Measurements from ENCODE around the gene LMBRD1.
"Not testable (repeated sequence)": the region's sequence is repeated elsewhere in the genome, so short reads cannot be mapped to it uniquely, and the experiment has no call there.

LMBRD1 gene

DNA sequence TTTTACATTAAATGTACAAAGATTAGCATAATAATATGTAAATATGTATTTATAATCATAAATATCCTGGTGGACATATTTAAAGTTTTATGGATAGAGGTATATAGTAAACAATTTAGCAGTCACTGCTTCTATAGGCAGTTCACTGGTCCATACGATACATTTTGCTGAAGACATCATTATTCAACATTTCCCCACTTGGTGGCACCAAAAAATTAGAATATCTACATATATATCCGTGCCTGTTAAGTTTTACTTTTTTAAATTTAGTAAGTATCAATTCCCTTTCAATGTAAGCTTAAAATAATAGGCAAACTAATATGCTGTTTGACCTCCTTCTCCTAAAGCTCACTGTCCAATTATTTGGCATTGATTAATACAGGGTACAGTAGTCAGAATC is 64.2 kb downstream of the LMBRD1 start:
- DNase-seq (ENCODE audit: low read depth) = no peak

DNA sequence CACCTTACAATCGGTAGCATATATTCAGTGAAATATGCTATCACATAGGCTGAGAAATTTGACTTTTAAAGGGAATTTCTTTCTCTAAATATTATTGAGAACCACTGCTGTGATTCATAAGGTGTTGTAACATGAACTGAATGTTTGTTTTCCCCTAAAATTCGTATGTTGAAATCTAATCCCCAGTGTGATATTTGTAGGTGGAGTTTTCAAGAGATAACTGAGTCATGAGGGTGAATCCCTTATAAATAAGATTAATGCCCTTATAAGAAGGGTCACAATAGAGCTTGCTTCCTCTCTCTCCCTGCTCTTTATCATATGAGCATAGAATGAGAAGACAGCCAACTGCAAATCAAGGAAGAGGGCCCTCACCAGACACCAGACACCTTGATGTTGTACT is 64.8 kb downstream of the LMBRD1 start:
- DNase-seq (ENCODE audit: low read depth) = no peak

DNA sequence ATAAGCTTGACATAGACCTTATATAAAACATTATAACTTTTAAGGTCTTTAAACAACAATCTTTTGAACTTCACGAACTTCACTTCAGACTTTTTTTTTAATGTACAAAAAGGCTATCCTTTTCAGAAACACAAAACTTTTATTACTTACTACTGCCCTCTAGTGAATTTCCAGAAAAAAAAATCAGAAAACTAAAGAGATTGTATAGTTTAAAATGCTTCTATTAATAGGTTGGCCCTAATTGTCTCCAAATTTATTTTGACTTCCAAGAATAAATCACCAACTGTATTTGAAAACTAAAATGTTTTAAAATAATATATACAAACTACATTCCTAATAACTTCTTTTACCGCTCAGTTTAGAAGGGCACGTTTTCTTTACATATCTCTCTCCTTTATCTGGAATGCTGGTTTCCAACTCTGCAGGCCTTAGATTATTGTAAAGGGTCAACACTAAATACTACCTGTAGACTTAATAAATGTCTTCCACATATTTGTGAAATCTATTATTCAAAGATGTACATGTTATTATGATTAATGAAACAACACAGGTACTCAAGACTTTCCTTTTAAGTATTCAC is 66.8 kb downstream of the LMBRD1 start:
- no peak for DNase-seq (ENCODE audit: low read depth)

- no peak for DNase-seq (ENCODE audit: low read depth)
Measured at GRCh38 chr6:69722683-69723082, 74.1 kb downstream of the LMBRD1 start.

- no peak for DNase-seq (ENCODE audit: low read depth)
Measured at GRCh38 chr6:69719602-69720193, 77.1 kb downstream of the LMBRD1 start.

DNA sequence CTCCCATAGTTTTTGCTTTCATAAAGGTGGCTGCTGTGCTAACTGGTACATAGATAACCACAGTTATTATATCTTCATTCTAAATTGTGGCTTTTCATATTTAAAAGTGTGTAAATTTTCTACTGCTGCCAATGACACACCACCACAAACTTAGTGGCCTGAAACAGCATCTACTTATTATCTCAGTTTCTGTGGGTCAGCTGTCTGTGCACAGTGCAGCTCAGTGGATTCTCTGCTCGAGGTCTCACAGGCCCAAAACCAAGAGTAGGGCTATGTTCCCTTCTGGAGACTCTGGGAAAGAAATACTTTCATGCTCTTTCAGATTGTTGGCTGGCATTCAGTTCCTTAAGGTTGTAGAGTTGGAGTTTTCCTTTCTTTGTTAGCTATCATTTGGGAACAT is 90.1 kb downstream of the LMBRD1 start:
- DNase-seq (ENCODE audit: low read depth) = no peak

- no peak for DNase-seq (ENCODE audit: low read depth)
Measured at GRCh38 chr6:69705954-69706353, 90.9 kb downstream of the LMBRD1 start.

- DNase-seq (ENCODE audit: low read depth) = no peak
Measured at GRCh38 chr6:69704916-69705315, 91.9 kb downstream of the LMBRD1 start.

- DNase-seq (ENCODE audit: low read depth) = no peak
Measured at GRCh38 chr6:69699655-69700054, 97.2 kb downstream of the LMBRD1 start.

DNA sequence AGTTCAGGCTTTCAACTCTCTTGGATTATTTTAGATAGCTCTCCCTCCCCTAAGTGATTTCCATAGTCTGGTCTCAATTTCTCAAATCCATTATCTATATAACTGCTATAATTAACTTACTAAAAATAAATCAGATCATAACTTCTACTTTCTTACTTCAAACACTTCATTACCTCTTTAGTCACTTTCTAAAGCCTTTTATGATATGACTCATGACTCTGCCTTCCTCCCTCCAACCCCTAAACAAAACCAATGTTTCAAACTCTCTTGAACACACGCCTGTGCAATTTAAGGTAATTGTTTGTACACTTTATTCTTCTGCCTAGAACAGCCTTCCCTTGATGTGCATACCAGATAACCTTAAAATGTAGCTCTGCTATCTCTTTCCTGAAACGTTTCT is 100.5 kb downstream of the LMBRD1 start:
- no peak for DNase-seq (ENCODE audit: low read depth)

DNA sequence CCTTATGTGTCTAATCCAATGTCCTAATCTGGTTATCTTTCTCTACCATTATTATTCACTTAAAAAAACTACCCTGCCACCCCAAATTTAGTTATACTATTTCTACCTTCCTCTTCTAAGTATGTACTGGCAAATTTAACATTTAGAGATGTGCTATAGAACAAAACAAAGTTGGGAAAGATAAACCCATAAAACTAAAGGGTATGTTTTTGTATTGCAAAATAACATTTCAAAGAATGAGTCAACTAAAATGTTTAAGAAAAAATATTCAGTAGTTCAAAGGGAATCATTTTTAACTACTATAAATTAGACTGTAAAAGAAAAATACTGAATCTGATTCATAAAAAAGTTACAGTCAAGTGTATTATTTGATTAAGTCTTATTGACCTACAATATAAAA is 103.0 kb downstream of the LMBRD1 start:
- DNase-seq (ENCODE audit: low read depth) = no peak

DNA sequence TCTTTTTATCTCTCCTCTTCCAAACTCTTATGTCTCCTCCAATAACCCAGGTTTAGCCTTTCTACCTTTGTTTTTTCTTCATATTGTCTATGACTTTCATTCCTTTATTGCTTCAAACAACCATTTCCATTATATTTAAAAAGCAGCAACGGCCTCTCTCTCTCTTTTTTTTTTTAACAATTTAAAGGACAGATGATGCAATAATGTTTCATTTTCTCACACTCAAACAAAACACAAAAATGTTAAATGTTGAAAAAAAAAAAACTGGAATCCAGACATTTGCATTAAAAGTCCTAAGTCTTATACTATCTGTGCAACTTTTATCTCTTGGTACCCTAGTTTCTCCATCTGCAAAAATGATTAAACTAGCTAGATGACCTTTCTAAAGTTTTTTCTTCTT is 105.8 kb downstream of the LMBRD1 start:
- no peak for DNase-seq (ENCODE audit: low read depth)

DNA sequence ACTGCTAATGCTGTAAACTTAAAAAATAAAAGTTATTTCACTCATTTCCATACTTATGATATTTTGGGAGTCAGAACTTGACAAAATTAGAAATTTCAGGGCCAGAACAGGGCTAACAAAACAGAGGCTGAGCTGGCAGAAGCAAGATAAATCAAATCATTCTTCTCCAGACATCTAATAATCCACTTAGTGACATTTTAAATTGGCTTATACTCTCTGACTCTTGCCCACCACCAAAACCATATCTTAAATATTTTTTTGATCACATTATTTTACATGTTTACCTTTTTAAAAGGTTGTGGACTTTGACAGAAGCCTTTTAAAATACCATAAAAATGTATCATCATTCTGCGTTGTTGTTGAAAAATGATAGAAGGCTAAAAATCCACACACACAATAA is 116.5 kb downstream of the LMBRD1 start:
- DNase-seq (ENCODE audit: low read depth) = no peak

DNA sequence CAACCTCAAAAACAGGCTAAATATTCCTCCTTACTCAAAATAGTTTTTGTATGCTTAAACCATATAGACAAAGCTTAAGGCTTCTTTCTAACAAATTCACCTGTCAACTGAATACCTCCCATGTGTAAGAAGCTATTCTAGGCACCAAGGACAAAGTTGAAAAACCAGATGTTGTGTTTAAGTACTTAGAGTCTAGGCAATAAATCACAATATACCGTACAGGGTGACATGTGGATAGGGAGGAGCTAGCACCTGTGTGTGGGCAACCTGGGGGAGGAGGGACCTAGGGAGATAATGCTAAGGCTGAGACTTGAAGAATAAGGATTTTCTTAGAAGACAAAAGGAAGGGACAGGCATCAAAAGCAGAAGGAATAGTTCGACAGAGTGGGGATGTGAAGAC is 123.5 kb downstream of the LMBRD1 start:
- no peak for DNase-seq (ENCODE audit: low read depth)

- DNase-seq (ENCODE audit: low read depth) = no peak
Measured at GRCh38 chr6:69668916-69669315, 127.9 kb downstream of the LMBRD1 start.

- not testable (repeated sequence) for DNase-seq (ENCODE audit: low read depth)
Measured at GRCh38 chr6:69666779-69667178, 130.0 kb downstream of the LMBRD1 start.

DNA sequence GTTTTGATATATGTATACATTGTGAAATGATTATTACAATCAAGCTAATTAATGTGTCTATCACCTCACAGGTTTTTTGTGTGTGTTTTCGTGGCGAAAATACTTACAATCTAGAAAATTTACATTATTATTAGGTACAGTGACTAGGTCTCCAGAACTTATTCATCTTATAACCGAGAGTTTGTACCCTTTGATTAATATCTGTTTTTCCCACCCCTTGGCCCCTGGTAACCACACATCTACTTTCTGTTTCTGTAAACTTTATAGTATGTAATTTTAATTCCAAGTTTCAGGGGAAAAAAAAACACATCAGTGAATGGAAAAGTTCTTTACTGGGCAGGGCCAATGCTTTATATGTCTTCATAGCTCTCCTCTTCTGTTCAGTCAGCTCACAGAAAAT is 131.4 kb downstream of the LMBRD1 start:
- no peak for DNase-seq (ENCODE audit: low read depth)

DNA sequence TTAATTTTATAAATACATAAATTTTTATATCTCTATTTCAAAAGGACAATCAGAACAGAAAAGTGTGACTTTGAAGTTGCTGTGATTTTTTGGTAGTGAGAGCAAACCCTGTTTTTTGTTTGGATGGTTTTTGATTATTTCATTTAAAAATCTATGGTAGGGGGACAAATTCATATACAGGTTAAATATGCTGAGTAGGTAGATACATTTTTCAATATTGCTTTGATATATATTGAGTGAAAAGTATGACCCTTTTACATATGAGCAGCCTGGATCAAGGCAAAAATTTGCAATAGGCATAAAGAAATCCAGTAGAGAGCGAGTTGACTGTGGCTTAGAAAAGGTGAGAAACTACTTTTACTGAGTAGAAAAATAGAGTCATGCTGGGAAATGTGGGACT is 132.3 kb downstream of the LMBRD1 start:
- no peak for DNase-seq (ENCODE audit: low read depth)

DNA sequence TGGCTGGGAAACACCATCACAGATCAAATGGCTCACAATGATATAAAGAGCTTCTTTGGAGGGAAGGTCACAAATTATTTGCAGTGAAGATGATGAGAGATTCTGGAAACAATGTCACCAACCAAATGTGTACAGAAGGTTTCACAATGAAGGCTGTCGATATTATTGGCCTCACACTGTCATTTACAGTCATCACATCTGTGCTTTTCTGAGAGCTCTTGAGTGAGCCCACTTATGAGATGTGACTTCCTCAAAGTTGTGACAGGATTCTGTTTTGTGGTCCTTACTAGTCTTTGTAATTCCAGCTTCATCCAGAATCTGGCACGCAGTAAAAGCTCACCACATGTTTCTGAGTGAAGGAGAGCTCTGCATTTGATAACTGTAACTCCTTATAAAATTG is 133.6 kb downstream of the LMBRD1 start:
- no peak for DNase-seq (ENCODE audit: low read depth)

- no peak for DNase-seq (ENCODE audit: low read depth)
Measured at GRCh38 chr6:69650703-69651102, 146.1 kb downstream of the LMBRD1 start.

DNA sequence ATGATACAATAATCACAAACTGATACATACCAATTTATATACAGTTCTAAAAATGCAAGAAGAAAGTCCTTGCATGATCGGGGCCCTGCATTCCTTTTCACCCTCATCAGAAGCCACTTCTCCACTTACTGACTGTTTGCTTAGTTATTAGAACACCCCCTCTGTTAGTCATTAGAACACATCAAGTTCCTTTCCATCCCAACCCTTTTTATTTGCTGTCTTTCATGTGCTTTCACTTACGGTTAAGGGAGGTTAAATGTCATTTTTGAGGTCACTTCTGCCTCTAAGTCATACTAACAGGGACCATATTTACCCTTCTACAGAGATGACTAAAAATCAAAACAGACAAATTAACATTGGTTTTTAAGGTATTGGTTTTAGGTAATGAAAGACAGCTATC is 149.1 kb downstream of the LMBRD1 start:
- DNase-seq (ENCODE audit: low read depth) = no peak

- DNase-seq (ENCODE audit: low read depth) = no peak
Measured at GRCh38 chr6:69643688-69644087, 153.1 kb downstream of the LMBRD1 start.

DNA sequence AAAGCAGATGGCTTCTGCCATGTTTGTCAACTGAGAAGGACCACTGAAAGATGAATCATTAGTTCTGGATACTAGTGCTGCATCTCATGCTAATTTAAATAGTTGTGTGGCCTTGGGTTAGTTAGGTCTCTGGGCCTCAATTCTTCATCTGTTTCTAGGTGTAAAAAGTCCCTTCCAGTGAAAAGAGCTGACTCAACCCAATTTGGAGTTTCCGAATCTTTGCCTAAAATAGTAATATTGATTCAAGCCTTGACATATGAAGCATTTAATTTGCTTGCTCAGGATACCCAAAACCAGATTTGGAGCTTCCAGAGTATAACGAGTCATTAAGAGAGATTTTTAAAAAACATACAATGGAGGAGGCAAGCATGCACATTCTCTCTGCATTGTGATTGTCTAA is 163.9 kb downstream of the LMBRD1 start:
- DNase-seq (ENCODE audit: low read depth) = no peak

DNA sequence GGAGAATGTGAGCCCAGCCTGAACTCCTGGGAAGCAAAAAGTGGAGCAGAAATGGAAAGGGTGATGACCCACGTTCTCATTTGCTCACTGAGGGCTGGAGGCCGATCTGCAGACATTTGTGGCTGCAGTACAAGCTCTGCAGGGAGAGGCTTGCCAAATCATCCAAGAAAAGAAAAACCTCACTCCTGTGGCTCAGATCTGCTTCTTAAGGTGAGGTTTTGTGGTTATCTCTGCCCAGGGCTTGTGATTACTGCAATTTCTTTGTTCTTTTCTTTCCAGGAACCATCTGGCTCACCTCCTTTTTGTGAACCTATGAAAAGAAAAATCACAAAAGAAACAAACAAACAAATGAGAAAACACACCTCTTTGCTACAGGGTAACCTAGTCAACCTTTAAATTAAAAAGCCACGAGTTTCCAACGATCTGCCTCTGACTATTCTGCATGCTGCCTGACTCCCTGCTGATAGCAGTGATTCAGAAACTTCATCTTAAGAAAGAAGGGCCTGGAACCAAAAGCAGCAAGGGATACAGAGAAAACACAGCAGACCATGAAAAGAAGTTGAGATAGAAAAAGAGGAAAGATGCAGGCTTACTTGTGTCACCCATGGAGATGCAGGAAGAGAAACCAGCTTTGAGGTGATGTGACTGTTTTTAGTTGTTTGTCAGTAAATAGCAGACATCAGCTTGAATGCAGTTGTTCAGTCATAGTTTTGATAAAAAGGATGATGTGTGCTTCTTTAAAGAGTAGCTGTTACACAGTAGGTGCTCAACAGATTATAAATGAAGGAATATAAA is 165.1 kb downstream of the LMBRD1 start:
- no peak for DNase-seq (ENCODE audit: low read depth)

All from CMK (cell line).